Lower leg skin (tissue), 3 donors: ENCODE results near the gene ALOX15.

Source experiments
- CTCF ChIP-seq, 3 donors: fragments of 450-650 bp; IDR thresholded peaks; one replicate each; pipeline ENCODE4 v1.5.1; 2016; ENCODE audit warnings: antibody characterized with exemption in 3 of 3, mild to moderate bottlenecking in 3 of 3, moderate library complexity in 2 of 3
- POLR2A ChIP-seq, 2 donors: fragments of 450-650 bp; IDR thresholded peaks; one replicate each; pipeline ENCODE4 v1.6.1; 2016 to 2017; ENCODE audit warnings: antibody characterized with exemption in 2 of 2, mild to moderate bottlenecking in 1 of 2, moderate library complexity in 1 of 2

GRCh38 chr17:4672751-4673150 is 31.3 kb upstream of the ALOX15 start:
- TF ChIP-seq CTCF (IDR thresholded peaks at IDR 0.05) (no peak), POLR2A (IDR thresholded peaks at IDR 0.05) (no peak)
